ENCODE measurements around the gene TTC6. TPM values are rescaled to one million over a fixed set of nuclear protein-coding genes. Genes with fewer than 3 reads are reported as not detected.

The TTC6 gene
- total and polyA plus RNA-seq, 10 of the 15 experiments (the other 5 are each of a cell fraction or from before 2014, with no cell fraction given) = not detected

DNA sequence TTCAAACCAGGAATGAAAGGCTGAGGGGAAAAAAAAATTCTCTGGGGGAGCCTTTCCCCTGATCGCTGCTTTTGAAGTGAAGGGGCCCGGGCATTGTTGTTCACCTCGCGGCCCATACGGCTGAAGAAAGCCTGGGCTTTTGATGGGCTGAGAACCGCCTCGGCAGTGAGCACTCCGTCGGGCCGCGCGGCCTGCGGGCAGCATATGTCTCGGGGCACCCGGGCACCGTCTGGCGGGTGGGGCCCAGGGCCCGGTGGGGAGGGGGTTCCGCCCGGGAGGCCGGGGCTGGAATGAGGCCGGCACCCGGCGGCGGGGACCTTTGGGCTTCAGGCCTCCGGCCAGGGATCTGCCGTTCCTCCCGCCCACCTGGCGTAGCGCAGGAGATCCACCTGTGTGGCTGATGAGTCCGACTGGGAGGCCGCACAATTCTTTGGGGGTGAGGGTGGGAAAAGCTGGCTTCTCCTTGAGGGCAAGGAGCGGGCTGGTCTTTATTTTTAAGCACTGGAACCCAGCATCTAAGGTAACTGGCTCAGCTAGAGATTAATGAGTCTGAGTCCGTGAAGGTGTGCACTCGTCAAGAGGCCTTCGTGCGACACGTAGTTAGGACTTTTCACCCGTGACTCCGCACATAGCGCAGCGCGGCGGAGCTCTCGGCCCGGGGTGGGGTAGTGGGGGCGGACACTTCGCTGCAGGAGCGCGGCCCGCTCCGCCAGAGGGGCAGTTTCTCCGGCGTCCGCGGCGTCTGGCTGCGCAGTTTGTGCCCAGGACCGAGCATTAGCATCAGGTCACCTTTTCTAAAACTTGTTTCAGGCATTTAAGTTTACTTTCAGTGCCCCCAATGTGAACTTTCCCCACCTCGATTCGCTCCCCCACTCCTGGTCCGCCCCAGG lies 11.0 kb upstream of the TTC6 start:
- 65% methylated on average over 49 of the region's 62 CpGs for WGBS (ENCODE audit: insufficient coverage, insufficient replicate concordance, low lambda C conversion rate, missing lambda C conversion rate)
- DNase-seq (ENCODE audit: low read depth, low spot score) (no peak), ATAC-seq (no peak), FAIRE-seq (no peak)
- RAD21 ChIA-PET (ENCODE audit: unreplicated experiment) = no interaction called here
- POLR2A ChIA-PET = no interaction called here
- Histone ChIP-seq H3K4me2 (ENCODE audit: control insufficient read depth, insufficient read depth) (no peak overlapping the region), H3K4me3 (no peak overlapping the region), H2AFZ (ENCODE audit: control insufficient read depth, low read depth, low read length) (no peak overlapping the region), H4K20me1 (ENCODE audit: control insufficient read depth, insufficient read depth) (no peaks in the 10 kb centered on the region), H3K9me3 (replicated peaks; ENCODE audit: control insufficient read depth, insufficient read depth, low read length) (no peaks in the 10 kb centered on the region; the same call in 2 of the 3 replicates), H3K79me2 (ENCODE audit: control insufficient read depth, insufficient read depth, low read length) (no peaks in the 10 kb centered on the region), H3K27ac (ENCODE audit: control insufficient read depth, insufficient read depth) (no peak overlapping the region), H3K4me1 (ENCODE audit: control insufficient read depth, insufficient read depth, low read length) (no peaks in the 10 kb centered on the region), H3K27me3 (replicated peaks in 1 of 2; ENCODE audit: control insufficient read depth in 2 of 2, insufficient read depth in 2 of 2, low read length in 1 of 2) (no peaks in the 10 kb centered on the region), H3K36me3 (ENCODE audit: control insufficient read depth in 2 of 2, insufficient read depth in 2 of 2, low read length in 1 of 2) (no peaks in the 10 kb centered on the region), H3K9ac (ENCODE audit: control insufficient read depth, insufficient read depth, low read length) (no peak overlapping the region)
- SMC1A ChIA-PET (ENCODE audit: uncharacterized antibody, unreplicated experiment) = no interaction called here
- CTCF ChIA-PET = no interaction called here
- no TSS peak for BruUV-seq (replicated peaks)
- intact Hi-C loops (cut with micrococcal nuclease; ENCODE audit: unreplicated experiment) = no loop called here
- in situ Hi-C loops (cut with MboI) = no loop called here
- no peak for TF ChIP-seq SMC3 (IDR thresholded peaks at IDR 0.05; ENCODE audit: borderline replicate concordance, low read length)
- no peak for TF ChIP-seq KLF5 (IDR thresholded peaks at IDR 0.05; ENCODE audit: partially characterized antibody)
- no peak for TF ChIP-seq CHD4 (IDR thresholded peaks at IDR 0.05)
- TF ChIP-seq FOXM1 (IDR thresholded peaks at IDR 0.05; ENCODE audit: low read depth, low read length) = no peak
- no peak for TF ChIP-seq NRF1 (conservative IDR thresholded peaks at IDR 0.05; ENCODE audit: low read depth, low read length)
- TF ChIP-seq, protein P1, sequence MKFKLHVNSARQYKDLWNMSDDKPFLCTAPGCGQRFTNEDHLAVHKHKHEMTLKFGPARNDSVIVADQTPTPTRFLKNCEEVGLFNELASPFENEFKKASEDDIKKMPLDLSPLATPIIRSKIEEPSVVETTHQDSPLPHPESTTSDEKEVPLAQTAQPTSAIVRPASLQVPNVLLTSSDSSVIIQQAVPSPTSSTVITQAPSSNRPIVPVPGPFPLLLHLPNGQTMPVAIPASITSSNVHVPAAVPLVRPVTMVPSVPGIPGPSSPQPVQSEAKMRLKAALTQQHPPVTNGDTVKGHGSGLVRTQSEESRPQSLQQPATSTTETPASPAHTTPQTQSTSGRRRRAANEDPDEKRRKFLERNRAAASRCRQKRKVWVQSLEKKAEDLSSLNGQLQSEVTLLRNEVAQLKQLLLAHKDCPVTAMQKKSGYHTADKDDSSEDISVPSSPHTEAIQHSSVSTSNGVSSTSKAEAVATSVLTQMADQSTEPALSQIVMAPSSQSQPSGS (IDR thresholded peaks at IDR 0.05; ENCODE audit: low read length) = no peak
- no peak for TF ChIP-seq NKRF (conservative IDR thresholded peaks at IDR 0.05)
- TF ChIP-seq JUND (IDR thresholded peaks at IDR 0.05; ENCODE audit: low read depth, low read length) = no peak
- no peak for TF ChIP-seq MEF2A (IDR thresholded peaks at IDR 0.05; ENCODE audit: insufficient read depth, low read depth, low read length)
- no peak for TF ChIP-seq ATF7 (IDR thresholded peaks at IDR 0.05; ENCODE audit: low read depth)
- TF ChIP-seq RBBP5 (conservative IDR thresholded peaks at IDR 0.05) = no peak
- TF ChIP-seq BACH1 (IDR thresholded peaks at IDR 0.05; ENCODE audit: borderline replicate concordance) = no peak
- TF ChIP-seq USF1 (IDR thresholded peaks at IDR 0.05; ENCODE audit: borderline replicate concordance, extremely low read length, insufficient read depth, low read depth, low read length) = no peak
- no peak for TF ChIP-seq RAD51 (IDR thresholded peaks at IDR 0.05)
- TF ChIP-seq MTA3 (IDR thresholded peaks at IDR 0.05; ENCODE audit: borderline replicate concordance, low read length) = no peak

Data from GM12878 (cell line).